ENCODE measurements around the gene SH2D3A.

SH2D3A gene

GRCh38 chr19:6718741-6719539 lies 48.3 kb downstream of the SH2D3A start:
- Histone ChIP-seq H3K27ac (peak overlapping the region in 1 of 2 donors; percentile 17), H3K4me3 (peak overlapping the region; percentile 48)
- no peak for DNase-seq (ENCODE audit: low spot score)
- no peak for TF ChIP-seq CTCF (IDR thresholded peaks at IDR 0.05)

GRCh38 chr19:6718111-6718740 lies 49.0 kb downstream of the SH2D3A start:
- H3K4me3 ChIP-seq, result no peak overlapping the region
- TF ChIP-seq CTCF (IDR thresholded peaks at IDR 0.05), result no peak
- DNase-seq (ENCODE audit: low spot score), result no peak
- H3K27ac ChIP-seq, result no peak overlapping the region

GRCh38 chr19:6717441-6717971 lies 49.7 kb downstream of the SH2D3A start:
- DNase-seq (ENCODE audit: low spot score), result no peak
- Histone ChIP-seq H3K4me3 (no peak overlapping the region), H3K27ac (no peak overlapping the region)
- TF ChIP-seq CTCF (IDR thresholded peaks at IDR 0.05), result no peak

DNA sequence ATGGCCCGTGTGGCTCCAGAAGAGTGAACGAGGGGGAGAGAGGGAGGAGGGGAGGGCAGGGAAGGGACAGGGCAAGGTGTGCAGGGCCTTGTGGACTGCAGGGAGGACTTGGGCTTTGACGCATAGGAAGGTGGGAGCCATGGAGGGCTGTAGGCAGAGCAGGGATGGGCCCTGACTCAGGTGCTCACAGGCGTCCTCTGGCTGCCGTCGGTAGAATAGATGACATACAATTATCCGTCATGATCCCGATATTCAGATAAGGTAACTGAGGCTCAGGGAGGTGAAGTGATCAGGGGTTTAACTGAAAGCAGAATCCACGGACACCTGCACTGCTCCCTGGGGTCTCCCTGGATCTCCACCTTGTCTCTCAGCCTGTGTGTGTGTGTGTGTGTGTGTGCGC lies 50.2 kb downstream of the SH2D3A start:
- DNase-seq (ENCODE audit: low spot score), result no peak
- Histone ChIP-seq H3K27ac (no peak overlapping the region), H3K4me3 (no peak overlapping the region)
- TF ChIP-seq CTCF (IDR thresholded peaks at IDR 0.05), result no peak

- H3K4me3 ChIP-seq, result no peak overlapping the region
- no peak for TF ChIP-seq CTCF (IDR thresholded peaks at IDR 0.05)
- no peak overlapping the region for H3K27ac ChIP-seq
- DNase-seq (ENCODE audit: low spot score), result no peak
Measured at GRCh38 chr19:6716610-6716970, 50.6 kb downstream of the SH2D3A start.

DNA sequence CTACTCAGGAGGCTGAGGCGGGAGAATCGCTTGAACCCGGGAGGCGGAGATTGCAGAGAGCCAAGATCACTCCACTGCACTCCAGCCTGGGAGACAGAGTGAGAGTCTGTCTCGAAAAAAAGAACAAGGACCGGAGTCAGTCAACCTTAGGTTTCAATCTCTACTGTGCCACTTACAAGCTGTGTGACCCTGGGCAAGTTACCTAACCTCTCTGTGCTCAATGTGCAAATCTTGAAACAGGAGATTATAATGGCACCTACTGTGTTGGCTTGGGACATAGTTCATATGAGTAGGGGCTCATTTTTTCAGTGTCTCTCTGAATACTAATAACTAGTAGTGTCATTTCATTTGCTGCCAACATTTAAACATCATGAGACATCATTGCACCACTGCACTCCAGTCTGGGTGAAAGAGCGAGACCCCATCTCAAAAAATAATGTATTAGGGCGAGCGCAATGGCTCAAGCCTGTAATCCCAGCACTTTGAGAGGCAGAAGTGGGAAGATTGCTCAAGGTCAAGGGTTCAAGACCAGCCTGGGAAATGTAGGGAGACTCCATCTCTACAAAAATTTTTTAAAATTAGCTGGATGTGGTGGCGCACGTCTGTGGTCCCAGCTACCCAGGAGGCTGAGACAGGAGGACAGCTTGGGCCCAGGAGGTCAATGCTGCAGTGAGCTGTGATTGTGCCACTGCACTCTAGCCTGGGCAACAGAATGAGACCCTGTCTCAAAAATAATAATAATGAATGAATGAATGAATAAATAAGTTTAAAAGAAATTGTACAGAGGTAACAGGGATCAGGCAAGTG lies 52.3 kb downstream of the SH2D3A start:
- no peak overlapping the region for H3K27ac ChIP-seq
- H3K4me3 ChIP-seq, result no peak overlapping the region
- no peak for TF ChIP-seq CTCF (IDR thresholded peaks at IDR 0.05)
- no peak for DNase-seq (ENCODE audit: low spot score)
